ENCODE results near the gene MICU2. TPM values are rescaled to one million over a fixed set of nuclear protein-coding genes. Genes with fewer than 3 reads are reported as not detected.

The MICU2 gene
- total RNA-seq, 1 experiment from 2014 or later, result 24.2 TPM

DNA sequence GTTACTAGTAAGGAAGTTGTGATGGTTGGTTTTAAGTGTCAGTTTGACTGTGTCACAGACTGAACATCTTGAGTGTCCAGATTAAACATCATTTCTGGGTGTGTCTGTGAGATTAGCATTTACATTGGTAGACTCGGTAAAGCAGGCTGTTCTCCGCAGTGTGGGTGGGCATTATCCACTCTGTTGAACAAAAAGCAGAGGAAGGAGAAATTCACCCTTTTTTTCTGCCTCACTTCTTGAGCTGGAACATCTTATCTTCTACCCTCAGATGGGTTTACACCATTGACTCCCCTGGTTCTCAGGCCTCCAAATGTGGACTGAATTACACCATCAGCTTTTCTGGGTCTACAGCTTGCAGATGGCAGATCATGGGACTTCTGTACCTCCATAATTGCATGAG lies 81.1 kb downstream of the MICU2 start:
- ChIA-PET CTCF (no interaction called here), POLR2A (no interaction called here)

DNA sequence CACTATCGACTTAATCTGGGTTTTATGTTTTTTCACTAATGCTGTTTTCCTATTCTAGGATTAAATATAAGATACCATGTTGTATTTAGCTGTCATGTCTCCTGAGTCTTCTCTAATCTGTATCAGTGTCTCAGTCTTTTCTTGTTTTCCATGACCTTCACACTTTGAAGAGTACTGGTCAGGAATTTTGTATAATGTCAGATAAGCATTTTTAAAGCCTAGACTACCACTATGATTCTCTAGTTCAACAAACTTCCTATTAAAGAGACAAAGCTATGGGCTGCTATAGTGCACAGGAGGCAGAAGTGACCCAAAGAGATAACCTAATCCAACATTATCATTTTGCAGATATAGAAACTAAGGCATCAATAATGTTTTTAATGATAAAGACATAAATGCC lies 81.8 kb downstream of the MICU2 start:
- POLR2A ChIA-PET, result no interaction called here
- no peak overlapping the region for H3K4me3 ChIP-seq (ENCODE audit: low read depth in 2 of 2, low read length in 2 of 2)
- BruUV-seq (replicated peaks), result no TSS peak
- no peaks in the 10 kb centered on the region; the same call in 1 of the 2 replicates for H3K36me3 ChIP-seq (ENCODE audit: control insufficient read depth, insufficient read depth, low read length)
- TF ChIP-seq POLR2AphosphoS5 (IDR thresholded peaks at IDR 0.05; ENCODE audit: low read depth, low read length) (no peak), TCF7L2 (IDR thresholded peaks at IDR 0.05; ENCODE audit: low read depth, low read length) (no peak), SIN3A (IDR thresholded peaks at IDR 0.05; ENCODE audit: borderline replicate concordance, insufficient read depth, low read depth, low read length) (no peak)
- TF ChIP-seq, protein P1, sequence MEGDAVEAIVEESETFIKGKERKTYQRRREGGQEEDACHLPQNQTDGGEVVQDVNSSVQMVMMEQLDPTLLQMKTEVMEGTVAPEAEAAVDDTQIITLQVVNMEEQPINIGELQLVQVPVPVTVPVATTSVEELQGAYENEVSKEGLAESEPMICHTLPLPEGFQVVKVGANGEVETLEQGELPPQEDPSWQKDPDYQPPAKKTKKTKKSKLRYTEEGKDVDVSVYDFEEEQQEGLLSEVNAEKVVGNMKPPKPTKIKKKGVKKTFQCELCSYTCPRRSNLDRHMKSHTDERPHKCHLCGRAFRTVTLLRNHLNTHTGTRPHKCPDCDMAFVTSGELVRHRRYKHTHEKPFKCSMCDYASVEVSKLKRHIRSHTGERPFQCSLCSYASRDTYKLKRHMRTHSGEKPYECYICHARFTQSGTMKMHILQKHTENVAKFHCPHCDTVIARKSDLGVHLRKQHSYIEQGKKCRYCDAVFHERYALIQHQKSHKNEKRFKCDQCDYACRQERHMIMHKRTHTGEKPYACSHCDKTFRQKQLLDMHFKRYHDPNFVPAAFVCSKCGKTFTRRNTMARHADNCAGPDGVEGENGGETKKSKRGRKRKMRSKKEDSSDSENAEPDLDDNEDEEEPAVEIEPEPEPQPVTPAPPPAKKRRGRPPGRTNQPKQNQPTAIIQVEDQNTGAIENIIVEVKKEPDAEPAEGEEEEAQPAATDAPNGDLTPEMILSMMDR (IDR thresholded peaks at IDR 0.05), result no peak
- TF ChIP-seq, protein P2, sequence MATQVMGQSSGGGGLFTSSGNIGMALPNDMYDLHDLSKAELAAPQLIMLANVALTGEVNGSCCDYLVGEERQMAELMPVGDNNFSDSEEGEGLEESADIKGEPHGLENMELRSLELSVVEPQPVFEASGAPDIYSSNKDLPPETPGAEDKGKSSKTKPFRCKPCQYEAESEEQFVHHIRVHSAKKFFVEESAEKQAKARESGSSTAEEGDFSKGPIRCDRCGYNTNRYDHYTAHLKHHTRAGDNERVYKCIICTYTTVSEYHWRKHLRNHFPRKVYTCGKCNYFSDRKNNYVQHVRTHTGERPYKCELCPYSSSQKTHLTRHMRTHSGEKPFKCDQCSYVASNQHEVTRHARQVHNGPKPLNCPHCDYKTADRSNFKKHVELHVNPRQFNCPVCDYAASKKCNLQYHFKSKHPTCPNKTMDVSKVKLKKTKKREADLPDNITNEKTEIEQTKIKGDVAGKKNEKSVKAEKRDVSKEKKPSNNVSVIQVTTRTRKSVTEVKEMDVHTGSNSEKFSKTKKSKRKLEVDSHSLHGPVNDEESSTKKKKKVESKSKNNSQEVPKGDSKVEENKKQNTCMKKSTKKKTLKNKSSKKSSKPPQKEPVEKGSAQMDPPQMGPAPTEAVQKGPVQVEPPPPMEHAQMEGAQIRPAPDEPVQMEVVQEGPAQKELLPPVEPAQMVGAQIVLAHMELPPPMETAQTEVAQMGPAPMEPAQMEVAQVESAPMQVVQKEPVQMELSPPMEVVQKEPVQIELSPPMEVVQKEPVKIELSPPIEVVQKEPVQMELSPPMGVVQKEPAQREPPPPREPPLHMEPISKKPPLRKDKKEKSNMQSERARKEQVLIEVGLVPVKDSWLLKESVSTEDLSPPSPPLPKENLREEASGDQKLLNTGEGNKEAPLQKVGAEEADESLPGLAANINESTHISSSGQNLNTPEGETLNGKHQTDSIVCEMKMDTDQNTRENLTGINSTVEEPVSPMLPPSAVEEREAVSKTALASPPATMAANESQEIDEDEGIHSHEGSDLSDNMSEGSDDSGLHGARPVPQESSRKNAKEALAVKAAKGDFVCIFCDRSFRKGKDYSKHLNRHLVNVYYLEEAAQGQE (IDR thresholded peaks at IDR 0.05; ENCODE audit: insufficient read depth in 1 of 2, low read depth in 2 of 2, low read length in 1 of 2), result no peak
- H3K9me3 ChIP-seq (ENCODE audit: control insufficient read depth, insufficient read depth, low read depth, low read length), result no peaks in the 10 kb centered on the region
- DNase-seq (ENCODE audit: low read depth, low spot score) (no peak), ATAC-seq (no peak)
- no peaks in the 10 kb centered on the region for H3K4me1 ChIP-seq (ENCODE audit: control insufficient read depth, insufficient read depth, low read length)
- intact Hi-C loops (cut with micrococcal nuclease; ENCODE audit: unreplicated experiment), result no loop called here
- H3K27ac ChIP-seq (ENCODE audit: low read length), result no peak overlapping the region
- no peaks in the 10 kb centered on the region for H3K27me3 ChIP-seq (ENCODE audit: control insufficient read depth, insufficient read depth, low read length)
- in situ Hi-C loops (cut with HindIII; ENCODE audit: low pct_unique_long_range_greater_than_20kb, low sequenced_read_pairs), result no loop called here
- CTCF ChIA-PET, result no interaction called here

More for the DNA sequence above, 81.1 kb downstream of the MICU2 start:
- no peak for DNase-seq (ENCODE audit: low read depth, low spot score)
- H3K27ac ChIP-seq (ENCODE audit: low read length), result no peak overlapping the region
- H3K9me3 ChIP-seq (ENCODE audit: control insufficient read depth, insufficient read depth, low read depth, low read length), result no peaks in the 10 kb centered on the region
- no peaks in the 10 kb centered on the region for H3K4me1 ChIP-seq (ENCODE audit: control insufficient read depth, insufficient read depth, low read length)
- in situ Hi-C loops (cut with HindIII; ENCODE audit: low pct_unique_long_range_greater_than_20kb, low sequenced_read_pairs), result no loop called here
- ATAC-seq, result no peak
- H3K27me3 ChIP-seq (ENCODE audit: control insufficient read depth, insufficient read depth, low read length), result no peaks in the 10 kb centered on the region
- H3K4me3 ChIP-seq (ENCODE audit: low read depth in 2 of 2, low read length in 2 of 2), result no peak overlapping the region
- TF ChIP-seq SIN3A (IDR thresholded peaks at IDR 0.05; ENCODE audit: borderline replicate concordance, insufficient read depth, low read depth, low read length) (no peak), TCF7L2 (IDR thresholded peaks at IDR 0.05; ENCODE audit: low read depth, low read length) (no peak), POLR2AphosphoS5 (IDR thresholded peaks at IDR 0.05; ENCODE audit: low read depth, low read length) (no peak)
- TF ChIP-seq, protein P2 (IDR thresholded peaks at IDR 0.05; ENCODE audit: insufficient read depth in 1 of 2, low read depth in 2 of 2, low read length in 1 of 2), result no peak
- TF ChIP-seq, protein P1 (IDR thresholded peaks at IDR 0.05), result no peak
- BruUV-seq (replicated peaks), result no TSS peak
- intact Hi-C loops (cut with micrococcal nuclease; ENCODE audit: unreplicated experiment), result no loop called here
- H3K36me3 ChIP-seq (ENCODE audit: control insufficient read depth, insufficient read depth, low read length), result no peaks in the 10 kb centered on the region; the same call in 1 of the 2 replicates
